B cell (primary cell): ENCODE measurements around the gene COL5A1.

Experiments used
- CTCF ChIP-seq: fragments of 200-600 bp; IDR thresholded peaks from one replicate; pipeline ENCODE4 v1.8.0; 2022; ENCODE audit warnings: antibody characterized with exemption, mild to moderate bottlenecking
- EZH2 ChIP-seq: IDR thresholded peaks from 2 replicates; pipeline ENCODE4 v1.6.1; 2012; ENCODE audit warnings: borderline replicate concordance, low read depth, mild to moderate bottlenecking, moderate library complexity, low read length; ENCODE audit not compliant: insufficient read depth, poor library complexity, severe bottlenecking

- TF ChIP-seq EZH2: no peak
- no peak for TF ChIP-seq CTCF
Measured at GRCh38 chr9:134628354-134628736, 13.3 kb upstream of the COL5A1 start.
